Large intestine (tissue), 3 donors: Measurements from ENCODE around the gene ATM. TPM values are rescaled to one million over a fixed set of nuclear protein-coding genes. Genes with fewer than 3 reads are reported as not detected.
"Not testable (repeated sequence)": the region's sequence is repeated elsewhere in the genome, so short reads cannot be mapped to it uniquely, and the experiment has no call there.

Experiments used
- DNase-seq, 2 donors: peaks; one replicate each; pipeline versions ENCODE4 v3.0.0 to v3.0.0-alpha.2; 2013
- H3K27ac ChIP-seq: one replicate; pipeline ENCODE4 v1.5.1; 2013; ENCODE audit warnings: low read length
- H3K27me3 ChIP-seq: 2 replicates; pipeline ENCODE4 v1.6.1; 2013; ENCODE audit warnings: low read length; ENCODE audit not compliant: control insufficient read depth, insufficient read depth
- H3K36me3 ChIP-seq: 2 replicates; pipeline ENCODE4 v1.6.1; 2013; ENCODE audit warnings: low read length; ENCODE audit not compliant: control insufficient read depth, insufficient read depth
- H3K4me1 ChIP-seq: one replicate; pipeline ENCODE4 v1.6.1; 2013; ENCODE audit warnings: low read length; ENCODE audit not compliant: control insufficient read depth, insufficient read depth
- H3K4me3 ChIP-seq: one replicate; pipeline ENCODE4 v1.5.1; 2013; ENCODE audit warnings: low read length
- H3K9me3 ChIP-seq: one replicate; pipeline ENCODE4 v1.6.1; 2013; ENCODE audit warnings: mild to moderate bottlenecking, low read depth, low read length, moderate library complexity; ENCODE audit not compliant: control insufficient read depth
- WGBS: methylation state at CpG from one replicate; pipeline ENCODE4 v1.1.5; 2013; ENCODE audit warnings: low lambda C conversion rate; ENCODE audit not compliant: insufficient coverage; 5-methylcytosine and 5-hydroxymethylcytosine counted together
- polyA plus RNA-seq: library from polyadenylated mRNA; unstranded; fragments of 120-200 nt; gene quantifications from one replicate; pipeline ENCODE4 v1.2.1, GENCODE V29; 2013

Gene ATM
- polyA plus RNA-seq, 1 donor = 34.7 TPM

DNA sequence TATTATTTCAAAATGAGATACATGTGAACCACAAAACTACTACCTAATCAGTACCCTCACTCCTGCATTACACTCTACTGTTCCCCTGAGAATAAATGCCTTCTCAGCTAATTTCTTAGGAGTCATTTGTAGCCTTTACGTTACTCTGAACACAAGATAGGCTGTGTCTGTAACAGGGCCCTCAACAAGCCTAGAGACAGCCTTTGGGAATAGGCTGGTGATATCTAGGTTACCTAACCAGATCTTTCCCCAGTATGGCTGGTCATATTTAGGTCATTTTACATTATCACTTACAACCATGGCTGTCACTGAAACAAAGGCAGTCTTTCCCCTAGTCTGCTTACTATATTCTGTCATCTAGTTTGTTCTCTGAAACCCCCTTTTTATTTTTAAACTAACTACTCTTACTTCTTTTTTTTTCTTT, 14.2 kb downstream of the ATM start:
- no peak for DNase-seq
- no peaks in the 10 kb centered on the region for H3K4me1 ChIP-seq
- no peak overlapping the region for H3K4me3 ChIP-seq
- no peaks in the 10 kb centered on the region for H3K27me3 ChIP-seq
- peaks cover 28% of the 10 kb centered on the region for H3K36me3 ChIP-seq
- H3K9me3 ChIP-seq = no peaks in the 10 kb centered on the region
- H3K27ac ChIP-seq = no peak overlapping the region
- no CpG with 5 or more reads among the region's 1 CpG for WGBS

DNA sequence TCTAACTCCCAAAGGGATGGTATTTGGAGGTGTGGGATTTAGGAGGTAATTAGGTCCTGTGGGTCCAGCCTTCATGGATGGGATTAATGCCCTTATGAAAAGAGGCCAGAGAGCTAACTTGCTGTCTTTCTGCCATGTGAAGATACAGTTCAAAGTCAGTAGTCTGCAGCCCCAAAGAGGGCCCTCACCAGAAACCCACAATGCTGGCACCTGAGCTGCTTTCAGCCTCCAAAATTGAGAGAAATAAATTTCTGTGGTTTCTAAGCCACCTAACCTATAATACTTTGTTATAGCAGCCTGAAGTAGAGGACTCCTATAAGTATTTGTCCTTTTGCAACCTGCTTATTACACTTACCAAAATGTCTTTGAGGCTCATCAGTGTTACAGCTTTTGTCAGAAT, 16.2 kb downstream of the ATM start:
- Histone ChIP-seq H3K9me3 (no peaks in the 10 kb centered on the region), H3K27ac (no peak overlapping the region), H3K36me3 (peaks cover 17% of the 10 kb centered on the region), H3K4me1 (no peaks in the 10 kb centered on the region), H3K4me3 (no peak overlapping the region), H3K27me3 (no peaks in the 10 kb centered on the region)
- no peak for DNase-seq

DNA sequence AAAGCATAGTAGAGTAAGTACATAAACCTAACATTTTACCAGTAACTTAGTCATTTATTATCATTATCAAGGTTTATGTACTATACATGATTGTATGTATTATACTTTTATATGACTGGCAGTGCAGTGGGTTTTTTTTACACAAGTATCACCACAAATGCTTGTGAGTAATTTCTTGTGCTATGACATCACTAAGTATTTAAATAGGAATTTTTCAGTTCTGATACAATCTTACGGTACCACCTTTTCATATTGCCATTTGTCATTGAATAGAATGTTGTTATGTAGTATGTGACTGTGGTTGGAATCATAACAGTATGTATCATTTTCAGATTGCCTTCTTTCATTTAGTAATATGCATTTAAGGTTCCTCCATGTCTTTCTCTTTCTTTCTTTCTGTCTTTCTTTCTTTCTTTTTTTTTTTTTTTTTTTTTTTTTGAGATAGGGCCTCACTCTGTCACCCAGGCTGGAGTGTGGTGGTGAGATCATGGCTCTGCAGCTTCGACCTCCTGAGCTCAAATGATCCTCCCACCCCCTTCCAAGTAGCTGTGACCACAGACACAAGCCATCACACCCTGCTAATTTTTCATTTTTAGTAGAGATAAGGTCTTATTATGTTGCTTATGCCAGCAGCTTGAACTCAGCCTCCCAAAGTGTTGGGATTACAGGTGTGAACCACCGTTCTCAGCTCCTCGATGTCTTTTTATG, 18.6 kb downstream of the ATM start:
- no peak overlapping the region for H3K27ac ChIP-seq
- peaks cover 11% of the 10 kb centered on the region for H3K36me3 ChIP-seq
- no CpG with 5 or more reads among the region's 4 CpGs for WGBS
- H3K4me3 ChIP-seq = no peak overlapping the region
- H3K4me1 ChIP-seq = no peaks in the 10 kb centered on the region
- no peaks in the 10 kb centered on the region for H3K9me3 ChIP-seq
- DNase-seq = no peak
- no peaks in the 10 kb centered on the region for H3K27me3 ChIP-seq

- Histone ChIP-seq H3K27ac (no peak overlapping the region), H3K4me3 (no peak overlapping the region), H3K4me1 (no peaks in the 10 kb centered on the region), H3K27me3 (no peaks in the 10 kb centered on the region), H3K9me3 (no peaks in the 10 kb centered on the region), H3K36me3 (peaks cover 7% of the 10 kb centered on the region)
- DNase-seq = no peak
- no CpG with 5 or more reads among the region's 2 CpGs for WGBS
Observed at GRCh38 chr11:108242422-108242821, 19.6 kb downstream of the ATM start.

DNA sequence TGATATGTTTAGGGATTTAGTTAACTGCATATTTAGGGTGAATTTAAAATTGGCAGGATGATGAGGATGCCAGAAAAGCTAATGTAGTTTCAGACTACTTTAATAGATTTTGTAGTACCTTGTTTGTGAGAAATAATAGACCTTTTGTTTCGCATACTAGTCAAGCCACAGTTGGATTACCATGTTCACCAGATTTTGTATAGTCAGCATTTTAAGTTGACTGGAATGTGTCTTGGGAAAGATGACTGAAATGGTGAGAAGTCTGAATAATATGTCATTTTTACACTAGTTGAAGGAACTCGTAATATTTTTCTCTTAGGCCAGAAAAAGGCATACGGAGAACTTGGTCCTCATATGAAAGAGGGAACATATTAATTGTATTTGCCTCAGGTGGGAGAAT, 23.4 kb downstream of the ATM start:
- Histone ChIP-seq H3K4me1 (no peaks in the 10 kb centered on the region), H3K9me3 (no peaks in the 10 kb centered on the region), H3K4me3 (no peak overlapping the region), H3K36me3 (peaks cover 8% of the 10 kb centered on the region), H3K27ac (no peak overlapping the region), H3K27me3 (no peaks in the 10 kb centered on the region)
- no CpG with 5 or more reads among the region's 3 CpGs for WGBS
- DNase-seq = no peak

- 100% methylated on average over 2 of the region's 2 CpGs for WGBS
- H3K27ac ChIP-seq = no peak overlapping the region
- H3K4me1 ChIP-seq = no peaks in the 10 kb centered on the region
- H3K36me3 ChIP-seq = peaks cover 7% of the 10 kb centered on the region
- no peak for DNase-seq
- H3K27me3 ChIP-seq = no peaks in the 10 kb centered on the region
- H3K9me3 ChIP-seq = no peaks in the 10 kb centered on the region
- H3K4me3 ChIP-seq = no peak overlapping the region
Observed at GRCh38 chr11:108246885-108247284, 24.0 kb downstream of the ATM start.

DNA sequence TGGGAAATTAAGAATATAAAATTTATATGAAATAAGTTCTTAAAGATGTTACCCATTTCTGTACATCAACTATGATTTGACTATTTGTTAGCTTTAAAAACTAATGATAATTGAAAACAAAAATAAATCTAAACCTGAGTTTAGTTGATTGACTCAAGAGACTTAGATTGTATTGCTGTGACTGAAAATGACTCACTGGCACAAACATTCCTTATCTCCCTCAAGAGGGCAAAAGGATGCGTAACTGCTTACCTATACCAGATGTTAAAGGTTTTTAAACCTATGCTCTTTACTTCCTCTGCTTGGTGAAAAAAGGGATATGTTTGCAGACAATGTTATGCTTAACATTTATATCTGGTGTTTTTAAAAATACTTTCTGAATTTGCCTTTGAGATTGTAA, 30.3 kb downstream of the ATM start:
- Histone ChIP-seq H3K27me3 (no peaks in the 10 kb centered on the region), H3K36me3 (peaks cover 23% of the 10 kb centered on the region), H3K9me3 (no peaks in the 10 kb centered on the region), H3K4me3 (no peak overlapping the region), H3K27ac (no peak overlapping the region), H3K4me1 (no peaks in the 10 kb centered on the region)
- DNase-seq = no peak
- WGBS = no CpG with 5 or more reads among the region's 1 CpG

- WGBS = no CpG with 5 or more reads among the region's 3 CpGs
- Histone ChIP-seq H3K4me1 (no peaks in the 10 kb centered on the region), H3K4me3 (no peak overlapping the region), H3K27ac (no peak overlapping the region), H3K27me3 (no peaks in the 10 kb centered on the region), H3K9me3 (no peaks in the 10 kb centered on the region), H3K36me3 (peaks cover 12% of the 10 kb centered on the region)
- no peak for DNase-seq
Observed at GRCh38 chr11:108269583-108269982, 46.7 kb downstream of the ATM start.

DNA sequence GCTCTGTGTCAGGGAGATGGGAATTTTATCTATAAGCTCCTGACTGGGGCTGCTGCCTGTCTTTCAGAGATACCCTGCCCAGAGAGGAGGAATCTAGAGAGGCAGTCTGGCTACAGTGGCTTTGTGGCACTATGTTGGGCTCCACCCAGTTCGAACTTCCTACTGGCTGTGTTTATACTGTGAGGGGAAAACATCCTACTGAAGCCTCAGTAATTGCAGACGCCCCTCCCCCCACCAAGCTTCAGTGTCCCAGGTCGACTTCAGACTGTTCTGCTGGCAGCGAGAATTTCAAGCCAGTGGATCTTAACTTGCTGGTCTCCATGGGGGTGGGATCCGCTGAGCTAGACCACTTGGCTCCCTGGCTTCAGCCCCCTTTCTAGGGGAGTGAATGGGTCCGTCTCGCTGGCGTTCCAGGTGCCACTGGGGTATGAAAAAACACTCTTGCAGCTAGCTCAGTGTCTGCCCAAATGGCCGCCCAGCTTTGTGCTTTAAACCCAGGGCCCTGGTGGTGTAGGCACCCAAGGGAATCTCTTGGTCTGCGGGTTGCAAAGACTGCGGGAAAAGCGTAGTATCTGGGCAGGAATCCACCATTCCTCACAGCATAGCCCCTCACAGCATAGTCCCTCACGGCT, 54.2 kb downstream of the ATM start:
- H3K4me1 ChIP-seq, H3K27ac ChIP-seq, H3K4me3 ChIP-seq, H3K9me3 ChIP-seq, H3K27me3 ChIP-seq: not testable (repeated sequence)
- DNase-seq = peak in 1 of 2 donors; percentile 2
- no CpG with 5 or more reads among the region's 13 CpGs for WGBS
- H3K36me3 ChIP-seq = peaks cover 13% of the 10 kb centered on the region

GRCh38 chr11:108278546-108278945, 55.7 kb downstream of the ATM start:
- H3K4me1 ChIP-seq = no peaks in the 10 kb centered on the region
- WGBS = 80% methylated on average over 1 of the region's 4 CpGs
- H3K27me3 ChIP-seq = no peaks in the 10 kb centered on the region
- no peaks in the 10 kb centered on the region for H3K9me3 ChIP-seq
- no peak overlapping the region for H3K27ac ChIP-seq
- H3K36me3 ChIP-seq = peaks cover 13% of the 10 kb centered on the region
- H3K4me3 ChIP-seq = no peak overlapping the region
- DNase-seq = no peak

DNA sequence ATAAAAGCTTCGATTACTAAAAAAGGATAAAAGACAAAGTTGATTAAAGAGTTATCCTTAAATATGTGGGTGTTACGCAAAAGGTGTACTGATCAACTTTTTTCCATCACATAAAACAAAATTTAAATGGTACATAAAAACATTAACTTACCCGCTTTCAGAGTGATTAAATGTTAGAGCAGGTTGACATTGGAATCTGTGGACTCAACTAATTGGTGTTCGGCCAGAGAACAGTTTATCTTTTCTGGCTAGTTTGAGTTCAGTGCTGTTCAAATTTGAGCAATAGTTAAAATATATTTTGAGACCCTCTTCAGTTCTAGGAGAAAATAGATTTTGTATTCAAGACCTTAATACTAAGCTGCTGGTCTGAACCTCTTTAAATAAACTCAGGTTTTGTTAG, 56.1 kb downstream of the ATM start:
- 94% methylated on average over 2 of the region's 4 CpGs for WGBS
- no peaks in the 10 kb centered on the region for H3K9me3 ChIP-seq
- H3K4me3 ChIP-seq = no peak overlapping the region
- peaks cover 13% of the 10 kb centered on the region for H3K36me3 ChIP-seq
- H3K27me3 ChIP-seq = no peaks in the 10 kb centered on the region
- no peak overlapping the region for H3K27ac ChIP-seq
- no peaks in the 10 kb centered on the region for H3K4me1 ChIP-seq
- DNase-seq = no peak
